HUDEP-2 (cell line): ENCODE measurements around the gene SNURF.
"Not testable (repeated sequence)": the region's sequence is repeated elsewhere in the genome, so short reads cannot be mapped to it uniquely, and the experiment has no call there.

ENCODE experiments used
- DNase-seq, 76 experiments: peaks; one replicate each; lab custom pipeline; 2025; ENCODE audit not compliant: unreplicated experiment in 76 of 76; lab: John Stamatoyannopoulos, UW

Gene SNURF

GRCh38 chr15:24966364-24967103, 11.7 kb downstream of the SNURF start:
- no peak for DNase-seq

GRCh38 chr15:24971052-24971451, 16.3 kb downstream of the SNURF start:
- no peak for DNase-seq

DNA sequence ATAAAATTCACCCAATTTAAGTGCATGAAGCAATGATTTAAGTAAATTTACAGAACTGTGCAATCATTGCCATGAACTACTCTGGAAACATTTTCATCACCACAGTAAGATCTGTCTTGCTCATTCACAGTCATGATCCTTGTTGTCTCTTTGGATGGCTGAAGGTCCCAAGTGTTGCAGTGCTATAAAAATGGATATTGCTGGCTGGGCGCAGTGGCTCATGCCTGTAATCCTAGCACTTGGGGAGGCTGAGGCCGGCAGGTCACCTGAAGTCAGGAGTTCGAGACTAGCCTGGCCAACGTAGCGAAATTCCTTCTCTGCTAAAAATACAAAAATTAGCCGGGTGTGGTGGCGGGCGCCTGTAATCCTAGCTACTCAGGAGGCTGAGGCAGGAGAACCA, 17.0 kb downstream of the SNURF start:
- DNase-seq, result no peak

DNA sequence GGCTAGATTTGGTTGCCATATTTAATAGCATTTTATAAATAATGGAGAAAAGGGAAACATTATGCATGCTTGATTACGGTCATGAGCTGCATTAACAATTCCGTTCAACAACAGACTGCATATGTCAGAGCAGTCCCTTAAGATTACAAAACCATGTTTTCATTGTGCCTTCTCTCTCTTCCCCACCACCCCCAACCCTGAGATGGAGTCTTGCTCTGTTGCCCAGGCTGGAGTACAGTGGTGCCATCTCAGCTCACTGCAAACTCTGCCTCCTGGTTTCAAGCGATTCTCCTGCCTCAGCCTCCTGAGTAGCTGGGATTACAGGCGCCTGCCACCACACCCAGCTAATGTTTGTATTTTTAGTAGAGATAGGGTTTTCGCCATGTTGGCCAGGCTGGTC, 17.9 kb downstream of the SNURF start:
- DNase-seq, result not testable (repeated sequence)

GRCh38 chr15:24976932-24977331, 22.1 kb downstream of the SNURF start:
- DNase-seq, result no peak

- no peak for DNase-seq
Observed at GRCh38 chr15:24977686-24978085, 22.9 kb downstream of the SNURF start.

GRCh38 chr15:24985224-24985623, 30.4 kb downstream of the SNURF start:
- DNase-seq, result no peak

DNA sequence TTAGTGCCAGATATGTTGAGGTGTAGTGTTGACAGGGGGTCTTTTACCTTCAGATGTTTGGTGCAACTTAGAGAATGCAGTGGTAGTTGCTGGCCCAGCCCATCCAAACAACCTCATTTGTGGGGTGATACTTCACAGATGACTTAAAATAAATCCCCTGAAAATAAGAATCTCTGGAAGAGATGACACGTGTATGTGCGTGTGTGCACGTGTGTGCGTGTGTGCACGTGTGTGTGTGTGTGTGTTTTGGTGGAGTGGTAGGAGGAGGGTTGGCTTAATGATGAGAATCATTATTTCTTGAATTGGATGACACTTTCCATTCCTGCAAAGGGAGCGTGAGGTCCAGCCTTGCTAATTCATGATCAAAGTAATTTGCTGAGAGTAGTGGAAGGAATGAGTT, 31.9 kb downstream of the SNURF start:
- DNase-seq, result no peak
